HuH-7.5 (cell line): Measurements from ENCODE around the gene CCT4.
A peak's percentile ranks its signal among the peaks of the same experiment; 100 is the strongest.
"Not testable (repeated sequence)": the region's sequence is repeated elsewhere in the genome, so short reads cannot be mapped to it uniquely, and the experiment has no call there.

Experiments used
- DNase-seq: peaks from one replicate; pipeline ENCODE4 v3.0.0; 2011; ENCODE audit warnings: low spot score

CCT4 gene

DNA sequence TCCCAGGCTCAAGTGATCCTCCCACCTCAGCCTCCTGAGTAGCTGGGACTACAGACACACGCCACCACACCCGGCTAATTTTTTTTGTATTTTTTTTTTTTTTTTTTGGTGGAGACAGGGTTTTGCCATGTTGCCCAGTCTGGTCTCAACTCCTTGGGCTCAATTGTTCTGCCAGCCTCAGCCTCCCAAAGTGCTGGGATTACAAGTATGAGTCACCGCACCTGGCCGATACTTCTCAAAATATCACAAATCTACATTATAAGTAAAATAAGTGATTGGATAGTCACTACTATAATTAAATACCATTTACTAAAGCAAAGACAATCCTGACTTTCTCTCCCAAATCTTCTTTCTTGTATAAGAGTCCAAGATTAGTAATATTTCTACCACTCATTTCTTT lies 9.1 kb downstream of the CCT4 start:
- not testable (repeated sequence) for DNase-seq

- DNase-seq = no peak
These were observed 9.7 kb downstream of the CCT4 start for GRCh38 chr2:61878761-61879160.

GRCh38 chr2:61877571-61878245 lies 10.7 kb downstream of the CCT4 start:
- DNase-seq = no peak

DNA sequence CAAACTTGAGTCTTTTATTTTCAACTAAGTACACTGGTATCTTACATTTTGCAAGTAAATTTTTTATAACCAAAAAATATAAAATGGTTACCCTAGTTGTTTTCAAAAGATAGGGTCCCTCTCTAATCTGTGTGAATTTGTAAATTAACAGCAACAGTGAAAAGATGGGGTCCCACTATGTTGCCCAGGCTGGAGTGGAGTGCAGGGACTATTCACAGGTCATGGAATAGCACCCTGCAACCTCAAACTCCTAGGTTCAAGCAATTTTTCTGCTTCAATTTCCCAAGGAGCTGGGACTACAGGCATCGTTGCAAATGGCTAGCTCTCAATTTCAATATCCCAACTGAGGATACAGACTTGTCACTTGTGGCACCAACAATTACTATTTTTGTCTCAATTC lies 12.1 kb downstream of the CCT4 start:
- DNase-seq = no peak

- DNase-seq = not testable (repeated sequence)
These were observed 21.9 kb downstream of the CCT4 start for GRCh38 chr2:61866482-61867089.

- no peak for DNase-seq
These were observed 26.4 kb downstream of the CCT4 start for GRCh38 chr2:61862085-61862484.

DNA sequence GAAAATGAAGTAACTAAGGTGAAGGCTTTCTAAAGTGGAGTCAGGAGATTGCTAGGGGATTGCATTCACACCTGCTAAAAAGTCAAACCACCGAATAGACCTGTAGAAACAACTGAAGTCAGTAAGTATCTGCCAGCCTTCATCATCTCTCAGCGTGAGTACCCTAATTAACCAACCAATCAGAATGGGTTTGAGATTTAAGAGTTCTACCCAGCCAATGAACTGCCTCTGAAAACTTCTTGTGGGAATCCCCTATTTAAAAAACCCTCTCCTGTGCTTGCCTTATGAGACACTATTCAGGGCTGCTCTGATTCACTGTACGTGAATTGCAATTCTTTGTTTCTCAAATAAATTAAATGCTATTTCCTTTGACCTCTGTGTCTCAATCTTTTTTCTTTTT lies 31.2 kb downstream of the CCT4 start:
- DNase-seq = no peak

DNA sequence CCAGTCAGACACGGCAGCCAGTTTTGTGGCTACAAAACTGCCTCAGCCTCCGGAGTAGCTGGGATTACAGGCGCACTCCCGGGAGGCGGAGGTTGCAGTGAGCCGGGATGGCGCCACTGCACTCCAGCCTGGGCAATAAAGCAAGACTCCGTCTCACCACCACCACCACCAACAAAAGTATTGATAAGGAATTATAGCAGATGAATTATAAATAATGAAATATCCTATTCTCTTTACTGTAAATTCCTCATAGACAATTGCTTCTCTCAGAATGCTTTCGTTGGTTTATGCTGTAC lies 33.2 kb downstream of the CCT4 start:
- no peak for DNase-seq

DNA sequence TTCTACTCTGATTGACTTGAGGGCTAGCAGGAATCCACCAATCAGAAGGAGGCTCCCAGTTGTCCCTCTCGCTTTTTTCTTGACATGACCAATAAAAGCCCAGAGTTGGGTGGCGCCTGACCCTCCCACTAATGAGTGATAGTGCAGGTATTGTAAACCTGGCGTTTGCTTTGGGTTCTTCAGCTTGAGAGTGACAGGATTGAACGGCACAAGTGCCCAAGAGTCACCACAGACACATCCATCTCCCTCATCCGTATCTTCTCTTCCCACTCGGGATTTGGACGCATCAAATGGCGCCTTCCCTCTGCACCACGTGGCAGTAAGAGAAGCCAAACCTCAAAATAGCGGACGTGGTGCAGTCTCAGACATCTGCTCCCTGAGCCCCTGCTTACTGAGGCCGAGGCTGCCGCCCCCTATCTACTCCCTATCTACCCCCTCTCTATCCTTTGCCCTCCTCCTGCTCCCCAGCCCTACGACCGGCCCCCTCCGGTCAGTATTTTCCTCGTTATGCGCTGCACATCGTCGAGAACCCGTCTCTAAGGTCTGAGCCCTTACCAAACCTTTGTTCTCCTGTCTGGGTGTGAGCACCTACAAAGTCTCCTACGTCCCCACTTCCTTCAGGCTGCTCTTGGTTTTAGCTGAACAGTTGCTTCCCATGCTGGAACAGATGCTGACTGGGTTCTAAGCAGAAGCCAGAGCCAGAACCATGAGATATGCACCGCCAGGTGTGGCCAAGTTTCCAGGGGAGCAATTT lies 33.7 kb downstream of the CCT4 start:
- no peak for DNase-seq

GRCh38 chr2:61853847-61854563 lies 34.5 kb downstream of the CCT4 start, which contains the start of gene FAM161A:
TSS of gene FAM161A (minus strand) at chr2:61854060. CDS start at chr2:61854041, 19 bp downstream.
- DNase-seq = peak; percentile 78

DNA sequence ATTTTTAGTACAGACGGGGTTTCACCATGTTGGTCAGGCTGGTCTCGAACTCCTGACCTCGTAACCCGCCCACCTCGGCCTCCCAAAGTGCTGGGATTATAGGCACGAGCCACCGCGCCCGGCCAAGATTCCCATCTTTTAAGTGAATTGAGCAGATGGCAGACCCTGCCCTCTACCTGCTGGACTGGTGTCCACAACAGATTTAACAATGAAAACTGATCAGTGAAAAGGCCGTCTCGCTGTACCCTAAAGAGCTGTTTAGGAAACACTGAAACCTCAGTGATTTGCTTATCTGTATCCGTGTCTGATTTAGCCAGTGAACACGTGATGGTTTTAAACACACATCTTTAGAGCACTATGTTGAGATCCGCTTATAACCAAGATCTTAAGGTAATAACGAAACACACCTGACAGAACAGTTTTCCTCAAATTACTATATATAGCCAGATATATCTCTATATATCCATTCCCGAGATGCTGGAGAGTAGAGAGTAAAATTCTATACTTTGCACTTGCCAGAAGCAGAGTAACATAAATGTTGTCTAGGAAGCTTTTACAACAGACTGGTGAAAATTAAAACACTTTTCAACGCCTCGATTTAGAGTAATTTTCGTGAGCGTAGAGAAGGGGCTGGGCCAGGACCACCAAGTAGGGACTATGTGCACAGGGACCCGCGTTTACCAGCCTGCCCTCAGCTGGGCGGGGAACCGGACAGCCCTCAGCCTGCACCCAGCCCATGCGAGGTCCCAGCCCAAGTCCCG lies 35.2 kb downstream of the CCT4 start:
- peak; percentile 60 for DNase-seq

DNA sequence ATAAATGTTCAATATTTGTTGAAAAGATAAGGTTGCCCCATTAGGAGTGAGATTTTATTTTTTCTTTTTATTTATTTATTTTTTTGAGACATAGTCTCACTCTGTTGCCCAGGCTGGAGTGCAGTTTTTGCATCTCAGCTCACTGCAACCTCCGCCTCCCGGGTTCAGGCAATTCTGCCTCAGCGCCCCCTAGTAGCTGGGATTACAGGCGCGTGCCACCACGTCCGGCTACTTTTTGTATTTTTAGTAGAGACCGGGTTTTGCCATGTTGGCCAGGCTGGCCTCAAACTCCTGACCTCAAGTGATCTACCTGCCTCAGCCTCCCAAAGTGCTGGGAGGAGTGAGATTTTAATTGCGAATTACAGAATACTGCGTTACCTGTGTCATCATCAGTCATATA lies 37.2 kb downstream of the CCT4 start:
- DNase-seq = not testable (repeated sequence)

GRCh38 chr2:61845320-61845719 lies 43.1 kb downstream of the CCT4 start:
- DNase-seq = no peak

GRCh38 chr2:61841286-61841685 lies 47.2 kb downstream of the CCT4 start:
- DNase-seq = no peak

GRCh38 chr2:61834893-61835292 lies 53.6 kb downstream of the CCT4 start:
- DNase-seq = no peak

GRCh38 chr2:61833971-61834370 lies 54.5 kb downstream of the CCT4 start:
- no peak for DNase-seq

GRCh38 chr2:61832183-61832841 lies 56.1 kb downstream of the CCT4 start:
- DNase-seq = no peak

- DNase-seq = no peak
These were observed 66.2 kb downstream of the CCT4 start for GRCh38 chr2:61822255-61822654.
